B cell (primary cell): ENCODE results near the gene CFAP251. TPM values are rescaled to one million over a fixed set of nuclear protein-coding genes. Genes with fewer than 3 reads are reported as not detected.

Experiments used
- ATAC-seq: fragments of 200-7000 bp; cut with Tn5 transposase; one replicate; pipeline ENCODE4 v1.10.0; 2021; ENCODE audit warnings: low read depth, mild to moderate bottlenecking, moderate number of reproducible peaks, moderate library complexity
- CTCF ChIA-PET: fragments of 350-600 bp; sonication (Branson Sonifier 250); formaldehyde crosslinking; loops from one replicate; lab custom pipeline; 2021; ENCODE audit warnings: antibody characterized with exemption, inconsistent platforms; lab: Charles Lee
- POLR2A ChIA-PET: fragments of 350-600 bp; sonication (Branson Sonifier 250); formaldehyde crosslinking; loops from one replicate; lab custom pipeline; 2021; ENCODE audit warnings: antibody characterized with exemption; lab: Charles Lee
- DNase-seq: peaks from one replicate; pipeline ENCODE4 v3.0.0; 2013
- H2AFZ ChIP-seq: 2 replicates; pipeline ENCODE4 v1.6.1; 2012; ENCODE audit warnings: mild to moderate bottlenecking, low read depth, low read length; ENCODE audit not compliant: insufficient read depth, poor library complexity, severe bottlenecking
- H3K27ac ChIP-seq, 2 donors: 1 replicate in 1 of 2; 2 replicates in 1 of 2; pipeline ENCODE4 v1.5.1; 2012 to 2013; ENCODE audit warnings: low read length in 2 of 2, mild to moderate bottlenecking in 2 of 2, moderate library complexity in 1 of 2
- H3K27me3 ChIP-seq, 4 experiments: fragments of 200-600 bp in 1 of 4; sonication (generic) in 1 of 4; replicated peaks in 1 of 4; 1 replicate in 2 of 4; 2 replicates in 2 of 4; pipeline versions ENCODE4 v1.6.1 to v1.7.0; 2013 to 2016; ENCODE audit warnings: low read length in 3 of 4, mild to moderate bottlenecking in 2 of 4, mixed read lengths in 1 of 4, moderate library complexity in 1 of 4; ENCODE audit not compliant: insufficient read depth in 4 of 4, control insufficient read depth in 3 of 4; ENCODE audit errors: control extremely low read depth in 1 of 4
- H3K36me3 ChIP-seq, 2 experiments: replicated peaks in 1 of 2; 1 replicate in 1 of 2; 2 replicates in 1 of 2; pipeline versions ENCODE4 v1.6.1 to v1.7.1; 2013; ENCODE audit warnings: low read length in 1 of 2; ENCODE audit not compliant: insufficient read depth in 2 of 2, control insufficient read depth in 1 of 2; ENCODE audit errors: control extremely low read depth in 1 of 2, extremely low read depth in 1 of 2
- H3K4me1 ChIP-seq, 2 donors: fragments of 200-600 bp in 1 of 2; sonication (generic) in 1 of 2; 1 replicate in 1 of 2; 2 replicates in 1 of 2; pipeline versions ENCODE4 v1.5.1 to v1.6.1; 2013 to 2017; ENCODE audit warnings: low read length in 2 of 2; ENCODE audit not compliant: control insufficient read depth in 2 of 2, insufficient read depth in 2 of 2
- H3K4me2 ChIP-seq: replicated peaks from 2 replicates; pipeline ENCODE3; 2012; ENCODE audit warnings: mild to moderate bottlenecking, low read depth, low read length; ENCODE audit not compliant: poor library complexity, severe bottlenecking
- H3K4me3 ChIP-seq, 5 experiments: fragments of 200-600 bp in 1 of 5; sonication (generic) in 1 of 5; 1 replicate in 3 of 5; 2 replicates in 2 of 5; pipeline versions ENCODE4 v1.5.1 to v1.7.0; 2011 to 2016; ENCODE audit warnings: low read length in 4 of 5, mild to moderate bottlenecking in 4 of 5, low read depth in 2 of 5, control low read depth in 1 of 5, moderate library complexity in 1 of 5; ENCODE audit not compliant: insufficient read depth in 1 of 5; ENCODE audit errors: control extremely low read depth in 1 of 5, extremely low read depth in 1 of 5
- H3K79me2 ChIP-seq: fragments of 200-600 bp; sonication (generic); one replicate; pipeline ENCODE4 v1.6.0; 2016; ENCODE audit warnings: low read length; ENCODE audit not compliant: control insufficient read depth, insufficient read depth
- H3K9ac ChIP-seq: fragments of 200-600 bp; sonication (generic); 2 replicates; pipeline ENCODE4 v1.6.1; 2017; ENCODE audit warnings: mild to moderate bottlenecking, low read length, moderate library complexity
- H3K9me3 ChIP-seq, 3 donors: one replicate each; pipeline versions ENCODE4 v1.6.1 to v1.7.1; 2013; ENCODE audit warnings: low read length in 2 of 3; ENCODE audit not compliant: control insufficient read depth in 2 of 3, insufficient read depth in 1 of 3; ENCODE audit errors: control extremely low read depth in 1 of 3
- H4K20me1 ChIP-seq: 2 replicates; pipeline ENCODE4 v1.6.0; 2012; ENCODE audit warnings: mild to moderate bottlenecking, low read length; ENCODE audit not compliant: insufficient read depth, control insufficient read depth, poor library complexity, severe bottlenecking
- H3K27ac Mint-ChIP-seq: one replicate; pipeline ENCODE4 v1.8.0; 2021; ENCODE audit warnings: mixed read lengths
- H3K27me3 Mint-ChIP-seq: one replicate; pipeline ENCODE4 v1.8.0; 2021; ENCODE audit warnings: mixed read lengths
- H3K4me1 Mint-ChIP-seq: one replicate; pipeline ENCODE4 v1.8.0; 2021; ENCODE audit warnings: mixed read lengths
- H3K4me3 Mint-ChIP-seq: one replicate; pipeline ENCODE4 v1.8.0; 2021; ENCODE audit warnings: mixed read lengths
- H3K9me3 Mint-ChIP-seq: one replicate; pipeline ENCODE4 v1.8.0; 2022; ENCODE audit warnings: mixed read lengths; ENCODE audit not compliant: insufficient read depth
- CTCF ChIP-seq: fragments of 200-600 bp; IDR thresholded peaks from one replicate; pipeline ENCODE4 v1.8.0; 2022; ENCODE audit warnings: antibody characterized with exemption, mild to moderate bottlenecking
- EZH2 ChIP-seq: IDR thresholded peaks from 2 replicates; pipeline ENCODE4 v1.6.1; 2012; ENCODE audit warnings: borderline replicate concordance, low read depth, mild to moderate bottlenecking, moderate library complexity, low read length; ENCODE audit not compliant: insufficient read depth, poor library complexity, severe bottlenecking
- WGBS: methylation state at CpG from one replicate; pipeline ENCODE4 v1.1.5; 2013; ENCODE audit warnings: missing lambda C conversion rate; ENCODE audit not compliant: insufficient coverage; 5-methylcytosine and 5-hydroxymethylcytosine counted together
- intact Hi-C: fragments of 100-400 bp; cut with micrococcal nuclease; formaldehyde crosslinking; loops from one replicate; pipeline ENCODE4 v1.10.0; 2022
- polyA plus RNA-seq: library from polyadenylated mRNA; depleted of rRNA; stranded (reverse); fragments of >200 nt; gene quantifications from 2 replicates; pipeline ENCODE4 v1.2.3, GENCODE V29; 2012
- total RNA-seq, 2 donors: library from RNA; stranded (reverse); fragments of 120-200 nt in 1 of 2; gene quantifications; 1 replicate in 1 of 2; 2 replicates in 1 of 2; pipeline versions ENCODE4 v1.2.3 to v1.2.4, GENCODE V29; 2013 to 2022

Gene CFAP251
- total and polyA plus RNA-seq, 2 donors (not counting 1 experiment from before 2014, with no cell fraction given), result 0.22 to 1.6 TPM

DNA sequence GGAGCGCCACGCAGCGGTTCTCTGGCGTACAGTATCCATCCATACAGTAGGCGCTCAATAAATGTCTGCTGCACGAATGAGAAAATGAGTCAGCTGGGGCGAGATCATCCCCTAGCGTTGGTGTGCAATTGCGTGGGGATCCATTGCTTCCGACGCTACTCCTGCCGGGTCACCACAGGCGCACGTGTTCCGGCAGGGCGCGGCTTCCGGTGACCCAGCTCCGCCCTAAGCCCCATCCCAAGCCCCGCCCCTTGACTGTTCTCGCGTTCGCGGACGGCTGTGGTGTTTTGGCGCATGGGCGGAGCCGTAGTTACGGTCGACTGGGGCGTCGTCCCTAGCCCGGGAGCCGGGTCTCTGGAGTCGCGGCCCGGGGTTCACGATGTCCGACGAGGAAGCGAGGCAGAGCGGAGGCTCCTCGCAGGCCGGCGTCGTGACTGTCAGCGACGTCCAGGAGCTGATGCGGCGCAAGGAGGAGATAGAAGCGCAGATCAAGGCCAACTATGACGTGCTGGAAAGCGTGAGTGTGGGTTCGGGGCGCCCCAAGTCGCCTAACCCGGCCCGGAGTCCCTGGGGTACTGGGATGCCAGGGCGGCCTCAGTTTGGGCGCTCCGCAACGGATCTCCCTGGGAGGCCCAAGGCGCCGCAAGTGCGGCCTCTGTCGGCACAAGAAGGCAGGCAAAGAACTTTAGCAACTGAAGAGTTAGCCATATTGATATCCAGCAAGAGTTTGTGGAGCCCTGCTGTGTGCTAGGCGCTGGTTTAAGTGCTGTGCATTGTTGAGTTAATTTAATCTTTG, 29.7 kb upstream of the CFAP251 start, which contains the start of gene PSMD9:
PSMD9 (plus strand) TSS at position 313 of the 796 bp plus-strand sequence; CDS start at position 380, 67 bp downstream.
- ChIA-PET CTCF (interaction anchor here (0.6 to 3.5 kb wide), 13 partner anchors 9 to 193 kb away, joined by 3 to 42 read pairs (median 4); partner anchors contain the start of gene RHOF), POLR2A (interaction anchor here (0.6 to 1.5 kb wide), 8 partner anchors 47 to 243 kb away, joined by 3 to 8 read pairs (median 3); no protein-coding TSS in a partner anchor)
- H2AFZ ChIP-seq, result peak within 1 kb of the TSS; percentile 84
- intact Hi-C loops, result loop anchor here (1.0 to 5.0 kb wide), 8 partner anchors 30 to 1201 kb away; partner anchors contain the start of genes ANAPC5, CFAP251, MLEC and MLXIP
- Mint-ChIP-seq H3K27me3 (no peaks in the 10 kb centered on the region), H3K4me3 (peak within 1 kb of the TSS; percentile 99), H3K9me3 (no peaks in the 10 kb centered on the region), H3K4me1 (peaks cover 32% of the 10 kb centered on the region), H3K27ac (peak within 1 kb of the TSS; percentile 99)
- peaks cover 15 to 19% of the 10 kb centered on the region in 2 donors for H3K4me1 ChIP-seq
- H3K9me3 ChIP-seq, result peaks cover 0 to 3% (median 0%) of the 10 kb centered on the region in 3 donors
- H3K79me2 ChIP-seq, result peaks cover 29% of the 10 kb centered on the region
- peak; percentile 98 for DNase-seq
- peaks cover 0 to 5% (median 0%) of the 10 kb centered on the region in 4 experiments for H3K27me3 ChIP-seq
- WGBS, result under 1% methylated on average over 66 of the region's 67 CpGs
- peak within 1 kb of the TSS; percentile 70 to 92 (median 78) for H3K4me3 ChIP-seq
- peak within 1 kb of the TSS; percentile 80 for H3K9ac ChIP-seq
- H4K20me1 ChIP-seq, result peaks cover 3% of the 10 kb centered on the region
- peaks cover 0 to 5% of the 10 kb centered on the region in 2 experiments for H3K36me3 ChIP-seq
- TF ChIP-seq CTCF (peak; percentile 68), EZH2 (no peak)
- H3K27ac ChIP-seq, result peak within 1 kb of the TSS; percentile 86 to 95
- peak; percentile 96 for ATAC-seq
- peak within 1 kb of the TSS; percentile 83 for H3K4me2 ChIP-seq
